Activated T-helper 1 cell treated with anti-CD3 and anti-CD28 coated beads, Interleukin-12 subunit alpha, Interleukin-12 subunit beta, Interleukin-2, Interleukin-4 antibody, amounts not matched to agents 30 ng/mL and 10 ng/mL and 1 ng/mL, durations not matched to agents 14 hours and 24 hours and 36 hours (primary cell): ENCODE results near the gene SORCS1. TPM values are rescaled to one million over a fixed set of nuclear protein-coding genes. Genes with fewer than 3 reads are reported as not detected.

Source experiments
- DNase-seq: peaks from one replicate; pipeline ENCODE4 v3.0.0; 2021; ENCODE audit warnings: low spot score
- H3K27ac Mint-ChIP-seq: one replicate; pipeline ENCODE4 v1.8.0; 2021; ENCODE audit warnings: mild to moderate bottlenecking, mixed read lengths
- H3K27me3 Mint-ChIP-seq: one replicate; pipeline ENCODE4 v1.8.0; 2022; ENCODE audit warnings: mild to moderate bottlenecking, moderate library complexity, mixed read lengths; ENCODE audit not compliant: insufficient read depth
- H3K36me3 Mint-ChIP-seq: one replicate; pipeline ENCODE4 v1.8.0; 2021; ENCODE audit warnings: low read depth, mixed read lengths
- H3K4me1 Mint-ChIP-seq: one replicate; pipeline ENCODE4 v1.8.0; 2021; ENCODE audit warnings: low read depth, mixed read lengths
- H3K4me3 Mint-ChIP-seq: one replicate; pipeline ENCODE4 v1.8.0; 2021; ENCODE audit warnings: mild to moderate bottlenecking, moderate library complexity, mixed read lengths
- H3K9me3 Mint-ChIP-seq: one replicate; pipeline ENCODE4 v1.8.0; 2021; ENCODE audit warnings: mixed read lengths
- intact Hi-C: fragments of 100-400 bp; cut with micrococcal nuclease; formaldehyde crosslinking; loops from one replicate; pipeline ENCODE4 v1.15.1; 2024
- total RNA-seq: library from RNA; stranded (reverse); gene quantifications from 2 replicates; pipeline ENCODE4 v1.2.3, GENCODE V29; 2022

The SORCS1 gene
- total RNA-seq, 1 donor from 2014 or later: not detected

- H3K27ac Mint-ChIP-seq: no peak overlapping the region
- no peak for DNase-seq
- H3K9me3 Mint-ChIP-seq: peaks cover 3% of the 10 kb centered on the region
- H3K36me3 Mint-ChIP-seq: no peaks in the 10 kb centered on the region
- no peaks in the 10 kb centered on the region for H3K27me3 Mint-ChIP-seq
- no peaks in the 10 kb centered on the region for H3K4me1 Mint-ChIP-seq
- no peak overlapping the region for H3K4me3 Mint-ChIP-seq
- intact Hi-C loops: no loop called here
Observed at GRCh38 chr10:106802949-106803348, 361.6 kb downstream of the SORCS1 start.

- Mint-ChIP-seq H3K9me3 (peaks cover 3% of the 10 kb centered on the region), H3K27me3 (no peaks in the 10 kb centered on the region), H3K27ac (no peak overlapping the region), H3K4me1 (no peaks in the 10 kb centered on the region), H3K4me3 (no peak overlapping the region), H3K36me3 (no peaks in the 10 kb centered on the region)
- intact Hi-C loops: no loop called here
- no peak for DNase-seq
Observed at GRCh38 chr10:106799776-106800175, 364.7 kb downstream of the SORCS1 start.

GRCh38 chr10:106795619-106796018 is 368.9 kb downstream of the SORCS1 start:
- intact Hi-C loops: no loop called here
- Mint-ChIP-seq H3K9me3 (no peaks in the 10 kb centered on the region), H3K4me1 (no peaks in the 10 kb centered on the region), H3K27me3 (no peaks in the 10 kb centered on the region), H3K4me3 (no peak overlapping the region), H3K36me3 (no peaks in the 10 kb centered on the region), H3K27ac (no peak overlapping the region)
- no peak for DNase-seq

GRCh38 chr10:106793617-106794016 is 370.9 kb downstream of the SORCS1 start:
- intact Hi-C loops: no loop called here
- no peaks in the 10 kb centered on the region for H3K4me1 Mint-ChIP-seq
- no peaks in the 10 kb centered on the region for H3K9me3 Mint-ChIP-seq
- H3K27me3 Mint-ChIP-seq: no peaks in the 10 kb centered on the region
- H3K36me3 Mint-ChIP-seq: no peaks in the 10 kb centered on the region
- H3K4me3 Mint-ChIP-seq: no peak overlapping the region
- H3K27ac Mint-ChIP-seq: no peak overlapping the region
- no peak for DNase-seq

- Mint-ChIP-seq H3K4me1 (no peaks in the 10 kb centered on the region), H3K9me3 (no peaks in the 10 kb centered on the region), H3K27me3 (no peaks in the 10 kb centered on the region), H3K27ac (no peak overlapping the region), H3K4me3 (no peak overlapping the region), H3K36me3 (no peaks in the 10 kb centered on the region)
- no peak for DNase-seq
- intact Hi-C loops: no loop called here
Observed at GRCh38 chr10:106789623-106790022, 374.9 kb downstream of the SORCS1 start.

- no peak for DNase-seq
- H3K27me3 Mint-ChIP-seq: no peaks in the 10 kb centered on the region
- no peaks in the 10 kb centered on the region for H3K9me3 Mint-ChIP-seq
- no peak overlapping the region for H3K4me3 Mint-ChIP-seq
- H3K36me3 Mint-ChIP-seq: no peaks in the 10 kb centered on the region
- intact Hi-C loops: no loop called here
- no peaks in the 10 kb centered on the region for H3K4me1 Mint-ChIP-seq
- no peak overlapping the region for H3K27ac Mint-ChIP-seq
Observed at GRCh38 chr10:106788982-106789381, 375.5 kb downstream of the SORCS1 start.

GRCh38 chr10:106785528-106785927 is 379.0 kb downstream of the SORCS1 start:
- intact Hi-C loops: no loop called here
- H3K4me1 Mint-ChIP-seq: no peaks in the 10 kb centered on the region
- no peaks in the 10 kb centered on the region for H3K36me3 Mint-ChIP-seq
- no peak overlapping the region for H3K27ac Mint-ChIP-seq
- no peaks in the 10 kb centered on the region for H3K9me3 Mint-ChIP-seq
- H3K27me3 Mint-ChIP-seq: no peaks in the 10 kb centered on the region
- H3K4me3 Mint-ChIP-seq: no peak overlapping the region
- no peak for DNase-seq

- H3K27me3 Mint-ChIP-seq: no peaks in the 10 kb centered on the region
- no peak overlapping the region for H3K27ac Mint-ChIP-seq
- H3K36me3 Mint-ChIP-seq: no peaks in the 10 kb centered on the region
- H3K4me1 Mint-ChIP-seq: no peaks in the 10 kb centered on the region
- no peak for DNase-seq
- H3K4me3 Mint-ChIP-seq: no peak overlapping the region
- H3K9me3 Mint-ChIP-seq: no peaks in the 10 kb centered on the region
- intact Hi-C loops: no loop called here
Observed at GRCh38 chr10:106780632-106781031, 383.9 kb downstream of the SORCS1 start.

- H3K9me3 Mint-ChIP-seq: no peaks in the 10 kb centered on the region
- H3K27ac Mint-ChIP-seq: no peak overlapping the region
- H3K27me3 Mint-ChIP-seq: no peaks in the 10 kb centered on the region
- DNase-seq: no peak
- no peaks in the 10 kb centered on the region for H3K4me1 Mint-ChIP-seq
- H3K4me3 Mint-ChIP-seq: no peak overlapping the region
- H3K36me3 Mint-ChIP-seq: no peaks in the 10 kb centered on the region
- intact Hi-C loops: no loop called here
Observed at GRCh38 chr10:106777841-106778240, 386.7 kb downstream of the SORCS1 start.

- Mint-ChIP-seq H3K27me3 (no peaks in the 10 kb centered on the region), H3K9me3 (no peaks in the 10 kb centered on the region), H3K4me1 (no peaks in the 10 kb centered on the region), H3K36me3 (no peaks in the 10 kb centered on the region), H3K27ac (no peak overlapping the region), H3K4me3 (no peak overlapping the region)
- no peak for DNase-seq
- intact Hi-C loops: no loop called here
Observed at GRCh38 chr10:106775127-106775526, 389.4 kb downstream of the SORCS1 start.

GRCh38 chr10:106772957-106773356 is 391.5 kb downstream of the SORCS1 start:
- no peak overlapping the region for H3K4me3 Mint-ChIP-seq
- no peaks in the 10 kb centered on the region for H3K27me3 Mint-ChIP-seq
- no peaks in the 10 kb centered on the region for H3K9me3 Mint-ChIP-seq
- intact Hi-C loops: no loop called here
- H3K4me1 Mint-ChIP-seq: no peaks in the 10 kb centered on the region
- no peaks in the 10 kb centered on the region for H3K36me3 Mint-ChIP-seq
- no peak for DNase-seq
- no peak overlapping the region for H3K27ac Mint-ChIP-seq

- no peaks in the 10 kb centered on the region for H3K9me3 Mint-ChIP-seq
Observed at GRCh38 chr10:106771154-106771553, 393.4 kb downstream of the SORCS1 start.

GRCh38 chr10:106768204-106768603 is 396.3 kb downstream of the SORCS1 start:
- Mint-ChIP-seq H3K27ac (no peak overlapping the region), H3K9me3 (no peaks in the 10 kb centered on the region), H3K27me3 (no peaks in the 10 kb centered on the region), H3K36me3 (no peaks in the 10 kb centered on the region), H3K4me3 (no peak overlapping the region), H3K4me1 (no peaks in the 10 kb centered on the region)
- DNase-seq: no peak
- intact Hi-C loops: no loop called here

More at GRCh38 chr10:106771154-106771553, 393.4 kb downstream of the SORCS1 start:
- intact Hi-C loops: no loop called here
- no peak overlapping the region for H3K4me3 Mint-ChIP-seq
- no peaks in the 10 kb centered on the region for H3K36me3 Mint-ChIP-seq
- H3K27me3 Mint-ChIP-seq: no peaks in the 10 kb centered on the region
- H3K27ac Mint-ChIP-seq: no peak overlapping the region
- DNase-seq: no peak
- H3K4me1 Mint-ChIP-seq: no peaks in the 10 kb centered on the region

- Mint-ChIP-seq H3K27ac (no peak overlapping the region), H3K4me1 (no peaks in the 10 kb centered on the region), H3K27me3 (no peaks in the 10 kb centered on the region), H3K9me3 (no peaks in the 10 kb centered on the region), H3K36me3 (no peaks in the 10 kb centered on the region), H3K4me3 (no peak overlapping the region)
- intact Hi-C loops: no loop called here
- no peak for DNase-seq
Observed at GRCh38 chr10:106765928-106766327, 398.6 kb downstream of the SORCS1 start.
